Measurements from ENCODE around the gene SPTAN1. TPM values are rescaled to one million over a fixed set of nuclear protein-coding genes. Genes with fewer than 3 reads are reported as not detected.
"Not testable (repeated sequence)": the region's sequence is repeated elsewhere in the genome, so short reads cannot be mapped to it uniquely, and the experiment has no call there.

The SPTAN1 gene
- total RNA-seq, 1 donor: 501 TPM

DNA sequence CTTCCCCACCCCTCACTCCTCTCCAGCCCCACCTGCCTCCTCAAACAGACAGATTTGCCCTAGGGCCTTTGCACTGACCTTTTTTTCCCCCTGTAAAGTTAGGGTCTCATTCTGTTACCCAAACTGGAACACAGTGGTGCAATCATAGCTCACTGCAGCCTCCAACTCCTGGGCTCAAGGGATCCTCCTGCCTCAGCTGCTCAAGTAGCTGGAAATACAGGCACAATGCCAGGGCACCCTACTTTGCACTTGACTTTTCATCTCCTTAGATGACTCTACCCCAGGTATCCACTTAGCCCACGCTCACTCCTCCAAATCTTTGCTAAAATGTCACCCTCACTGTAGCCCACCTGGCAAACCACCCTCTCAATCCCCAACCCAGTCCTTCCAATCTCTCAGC lies 102.1 kb downstream of the SPTAN1 start:
- H3K4me3 ChIP-seq (ENCODE audit: low read depth, low read length): no peak overlapping the region
- no peak for DNase-seq (ENCODE audit: low read depth)
- TF ChIP-seq, protein P1, sequence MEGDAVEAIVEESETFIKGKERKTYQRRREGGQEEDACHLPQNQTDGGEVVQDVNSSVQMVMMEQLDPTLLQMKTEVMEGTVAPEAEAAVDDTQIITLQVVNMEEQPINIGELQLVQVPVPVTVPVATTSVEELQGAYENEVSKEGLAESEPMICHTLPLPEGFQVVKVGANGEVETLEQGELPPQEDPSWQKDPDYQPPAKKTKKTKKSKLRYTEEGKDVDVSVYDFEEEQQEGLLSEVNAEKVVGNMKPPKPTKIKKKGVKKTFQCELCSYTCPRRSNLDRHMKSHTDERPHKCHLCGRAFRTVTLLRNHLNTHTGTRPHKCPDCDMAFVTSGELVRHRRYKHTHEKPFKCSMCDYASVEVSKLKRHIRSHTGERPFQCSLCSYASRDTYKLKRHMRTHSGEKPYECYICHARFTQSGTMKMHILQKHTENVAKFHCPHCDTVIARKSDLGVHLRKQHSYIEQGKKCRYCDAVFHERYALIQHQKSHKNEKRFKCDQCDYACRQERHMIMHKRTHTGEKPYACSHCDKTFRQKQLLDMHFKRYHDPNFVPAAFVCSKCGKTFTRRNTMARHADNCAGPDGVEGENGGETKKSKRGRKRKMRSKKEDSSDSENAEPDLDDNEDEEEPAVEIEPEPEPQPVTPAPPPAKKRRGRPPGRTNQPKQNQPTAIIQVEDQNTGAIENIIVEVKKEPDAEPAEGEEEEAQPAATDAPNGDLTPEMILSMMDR (IDR thresholded peaks at IDR 0.05; ENCODE audit: insufficient read depth, low read depth, low read length): no peak

DNA sequence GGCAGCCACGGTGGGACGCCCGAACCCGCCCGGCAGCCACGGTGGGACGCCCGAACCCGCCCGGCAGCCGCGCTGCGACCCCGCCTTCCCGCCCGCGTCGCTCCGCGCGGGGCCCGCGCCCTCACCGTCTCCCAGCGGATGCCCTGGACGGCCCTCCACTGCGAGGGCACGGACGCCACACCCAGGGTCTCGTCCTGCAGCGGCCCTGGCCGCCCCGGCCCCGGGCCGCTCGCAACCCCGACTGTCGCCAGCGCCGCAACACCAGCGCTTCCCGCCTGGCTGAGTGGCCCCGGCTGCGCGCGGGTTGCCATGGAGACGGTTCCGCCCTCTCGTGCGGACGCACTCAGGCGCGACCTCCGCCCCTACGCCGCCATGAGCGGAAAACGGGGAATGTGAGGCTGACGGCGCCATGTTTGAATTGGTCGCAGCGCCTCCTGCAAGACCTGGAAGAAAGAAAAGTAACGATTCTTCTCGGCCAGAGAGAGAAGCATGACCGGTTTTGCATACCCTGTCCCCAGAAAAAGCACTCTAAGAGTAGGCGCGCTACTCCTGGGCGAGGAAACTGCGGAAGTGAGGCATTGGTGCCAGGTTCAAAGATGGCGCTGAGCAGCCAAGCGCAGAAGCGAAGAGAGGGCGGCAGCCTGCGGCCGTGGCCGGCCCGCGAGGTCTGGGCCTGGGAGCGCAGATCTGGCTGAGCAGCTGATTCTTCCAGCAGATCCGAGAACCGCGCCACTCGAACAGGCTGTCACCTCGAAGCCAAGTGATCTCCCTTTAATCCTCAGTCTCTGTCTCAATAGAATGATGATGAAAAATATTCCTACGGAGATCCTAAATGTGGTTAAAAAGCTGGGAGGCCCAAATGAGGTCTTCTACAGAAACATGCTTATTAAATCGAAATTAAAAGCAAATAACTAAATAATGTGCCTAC lies 104.3 kb downstream of the SPTAN1 start, which contains the start of gene DYNC2I2:
Gene DYNC2I2 (minus strand): TSS at position 432 of the 928 bp plus-strand sequence. CDS start 121 bp downstream, at position 311.
- peak; percentile 95 for DNase-seq (ENCODE audit: low read depth)
- TF ChIP-seq, protein P1 (IDR thresholded peaks at IDR 0.05; ENCODE audit: insufficient read depth, low read depth, low read length): no peak
- H3K4me3 ChIP-seq (ENCODE audit: low read depth, low read length): peak within 1 kb of the TSS; percentile 74

DNA sequence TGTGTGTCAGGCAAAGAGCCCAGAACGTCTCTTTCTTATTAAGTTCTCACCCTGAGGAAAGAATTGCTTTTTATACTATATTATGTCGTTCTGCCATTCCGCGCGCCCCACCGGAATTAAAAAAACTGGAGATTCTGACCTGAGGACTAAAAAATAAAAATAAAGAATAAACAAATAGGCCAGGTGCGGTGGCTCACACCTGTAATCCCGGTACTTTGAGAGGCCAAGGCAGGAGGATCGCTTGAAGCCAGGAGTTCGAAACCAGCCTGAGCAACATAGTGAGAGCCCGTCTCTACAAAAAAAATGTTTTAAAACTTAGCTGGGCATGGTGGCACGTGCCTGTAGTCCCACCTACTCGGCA lies 104.9 kb downstream of the SPTAN1 start:
- TF ChIP-seq, protein P1 (IDR thresholded peaks at IDR 0.05; ENCODE audit: insufficient read depth, low read depth, low read length): no peak
- H3K4me3 ChIP-seq (ENCODE audit: low read depth, low read length): no peak overlapping the region
- DNase-seq (ENCODE audit: low read depth): no peak

DNA sequence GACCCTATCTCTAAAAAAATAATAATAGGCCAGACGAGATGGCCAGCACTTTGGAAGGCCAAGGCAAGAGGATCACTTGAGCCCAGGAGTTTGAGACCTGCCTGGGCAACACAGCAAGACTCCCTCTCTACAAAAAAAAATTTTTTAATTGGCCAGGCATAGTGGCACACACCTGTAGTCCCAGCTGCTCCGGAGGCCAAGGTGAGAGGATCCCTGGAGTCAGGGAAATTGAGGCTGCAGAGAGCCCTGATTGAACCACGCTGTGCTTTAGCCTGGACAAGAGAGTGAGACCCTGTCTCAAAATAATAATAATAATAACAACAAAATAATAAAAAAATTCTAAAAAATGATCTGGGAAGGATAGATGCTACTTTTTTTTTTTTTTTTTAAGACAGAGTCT lies 105.4 kb downstream of the SPTAN1 start:
- no peak for DNase-seq (ENCODE audit: low read depth)
- no peak overlapping the region for H3K4me3 ChIP-seq (ENCODE audit: low read depth, low read length)
- TF ChIP-seq, protein P1 (IDR thresholded peaks at IDR 0.05; ENCODE audit: insufficient read depth, low read depth, low read length): no peak

DNA sequence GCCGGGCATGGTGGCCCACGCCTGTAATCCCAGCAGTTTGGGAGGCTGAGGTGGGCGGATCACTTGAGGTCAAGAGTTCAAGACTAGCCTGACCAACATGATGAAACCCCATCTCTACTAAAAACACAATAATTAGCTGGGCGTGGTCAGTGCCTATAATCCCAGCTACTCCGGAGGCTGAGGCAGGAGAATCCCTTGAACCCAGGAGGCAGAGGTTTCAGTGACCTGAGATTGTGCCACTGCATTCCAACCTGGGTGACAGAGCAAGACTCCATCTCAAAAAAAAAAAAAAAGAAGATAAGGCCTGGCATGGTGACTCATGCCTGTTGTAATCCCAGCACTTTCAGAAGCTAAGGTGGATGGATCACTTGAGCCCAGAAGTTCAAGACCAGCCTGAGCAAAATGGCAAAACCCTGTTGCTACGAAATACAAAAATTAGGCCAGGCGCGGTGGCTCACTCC lies 114.1 kb downstream of the SPTAN1 start:
- H3K4me3 ChIP-seq (ENCODE audit: low read depth, low read length); DNase-seq (ENCODE audit: low read depth): not testable (repeated sequence)

DNA sequence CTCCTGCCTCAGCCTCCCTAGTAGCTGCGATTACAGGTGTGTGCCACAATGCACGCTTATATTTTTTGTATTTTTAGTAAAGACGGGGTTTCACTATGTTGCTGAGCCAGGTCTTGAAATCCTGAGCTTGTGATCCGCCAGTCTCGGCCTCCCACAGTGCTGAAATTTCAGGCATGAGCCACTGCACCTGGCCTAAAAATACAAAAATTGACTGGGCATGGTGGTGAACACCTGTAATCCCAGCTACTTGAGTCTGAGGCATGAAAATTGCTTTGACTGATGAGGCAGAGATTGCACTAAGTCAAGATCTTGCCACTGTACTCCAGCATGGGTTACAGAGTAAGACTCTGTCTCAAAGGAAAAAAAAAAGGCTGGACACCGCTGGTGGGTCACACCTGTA lies 117.4 kb downstream of the SPTAN1 start:
- no peak overlapping the region for H3K4me3 ChIP-seq (ENCODE audit: low read depth, low read length)
- DNase-seq (ENCODE audit: low read depth): no peak
- TF ChIP-seq, protein P1 (IDR thresholded peaks at IDR 0.05; ENCODE audit: insufficient read depth, low read depth, low read length): no peak

DNA sequence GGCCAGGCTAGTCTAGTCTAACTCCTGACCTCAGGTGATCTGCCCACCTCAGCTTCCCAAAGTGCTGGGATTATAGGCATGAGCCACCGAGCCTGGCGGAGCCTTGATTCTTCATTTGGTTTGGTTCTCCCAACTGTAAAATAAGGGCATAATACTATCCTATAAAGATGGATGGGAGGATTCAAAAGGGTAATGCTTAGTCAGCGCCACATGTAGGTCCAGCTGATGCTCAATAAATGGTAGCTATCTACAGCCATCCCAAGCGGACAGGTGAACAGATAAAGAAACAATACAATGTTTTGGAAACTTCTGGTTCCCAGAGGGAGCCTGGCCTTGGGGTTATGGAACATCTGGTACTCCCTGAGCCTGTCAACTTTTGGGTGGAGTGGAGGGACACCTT lies 123.0 kb downstream of the SPTAN1 start:
- DNase-seq (ENCODE audit: low read depth): no peak
- TF ChIP-seq, protein P1 (IDR thresholded peaks at IDR 0.05; ENCODE audit: insufficient read depth, low read depth, low read length): no peak
- H3K4me3 ChIP-seq (ENCODE audit: low read depth, low read length): no peak overlapping the region
